ENCODE measurements around the gene LTV1.

The LTV1 gene

GRCh38 chr6:143900358-143900757, 57.2 kb downstream of the LTV1 start:
- H2AFZ ChIP-seq (ENCODE audit: low read depth, low read length), result no peak overlapping the region
- H2BK15ac ChIP-seq (ENCODE audit: low read depth, poor library complexity, severe bottlenecking), result no peak overlapping the region
- no peak overlapping the region for H2AK5ac ChIP-seq (ENCODE audit: low read length, severe bottlenecking)
- H2BK120ac ChIP-seq (ENCODE audit: low read depth, low read length), result no peak overlapping the region
- WGBS, result 97% methylated on average over 2 of the region's 2 CpGs
- H3K4me2 ChIP-seq (ENCODE audit: low read length, poor library complexity, severe bottlenecking), result no peak overlapping the region
- no peaks in the 10 kb centered on the region for H3K9me3 ChIP-seq (ENCODE audit: control insufficient read depth, low read length)
- H3K23ac ChIP-seq (ENCODE audit: low read length in 2 of 2), result no peak overlapping the region
- H3K79me1 ChIP-seq (replicated peaks; ENCODE audit: low read length, poor library complexity, severe bottlenecking), result no peaks in the 10 kb centered on the region
- no peak overlapping the region for H3K4ac ChIP-seq (ENCODE audit: low read depth in 1 of 2, low read length in 2 of 2)
- H3K27me3 ChIP-seq (ENCODE audit: control insufficient read depth in 1 of 2, insufficient read depth in 1 of 2, low read length in 2 of 2), result no peaks in the 10 kb centered on the region
- no peak overlapping the region for H2BK5ac ChIP-seq (ENCODE audit: low read depth, low read length, poor library complexity, severe bottlenecking)
- no peak overlapping the region for H4K91ac ChIP-seq (ENCODE audit: low read length)
- no peak for DNase-seq
- H2BK12ac ChIP-seq (ENCODE audit: low read length in 2 of 2), result no peak overlapping the region
- no peaks in the 10 kb centered on the region for H3K36me3 ChIP-seq (ENCODE audit: control insufficient read depth in 1 of 2, insufficient read depth in 2 of 2, low read depth in 1 of 2, low read length in 2 of 2)
- H3K4me1 ChIP-seq (ENCODE audit: control insufficient read depth, insufficient read depth, low read depth, low read length), result no peaks in the 10 kb centered on the region
- no peak overlapping the region for H4K8ac ChIP-seq (ENCODE audit: low read length)
- no peak overlapping the region for H3K27ac ChIP-seq (ENCODE audit: low read length, poor library complexity, severe bottlenecking)
- H3K9ac ChIP-seq (ENCODE audit: low read length), result no peak overlapping the region
- H3K4me3 ChIP-seq (ENCODE audit: insufficient read depth in 1 of 2, low read depth in 1 of 2, low read length in 2 of 2), result no peak overlapping the region
- no peak overlapping the region for H3K14ac ChIP-seq (ENCODE audit: low read length in 2 of 2)
- H3K18ac ChIP-seq (ENCODE audit: low read depth in 1 of 2, low read length in 2 of 2), result no peak overlapping the region

GRCh38 chr6:143901885-143902750, 59.0 kb downstream of the LTV1 start:
- H3K36me3 ChIP-seq (ENCODE audit: control insufficient read depth in 1 of 2, insufficient read depth in 2 of 2, low read depth in 1 of 2, low read length in 2 of 2), result no peaks in the 10 kb centered on the region
- H3K9ac ChIP-seq (ENCODE audit: low read length), result peak overlapping the region; percentile 50
- H2BK120ac ChIP-seq (ENCODE audit: low read depth, low read length), result no peak overlapping the region
- 18% methylated on average over 5 of the region's 6 CpGs for WGBS
- H3K18ac ChIP-seq (ENCODE audit: low read depth in 1 of 2, low read length in 2 of 2), result no peak overlapping the region
- H3K23ac ChIP-seq (ENCODE audit: low read length in 2 of 2), result no peak overlapping the region
- H3K27me3 ChIP-seq (ENCODE audit: control insufficient read depth in 1 of 2, insufficient read depth in 1 of 2, low read length in 2 of 2), result no peaks in the 10 kb centered on the region
- peak; percentile 76 for DNase-seq
- H3K4me3 ChIP-seq (ENCODE audit: insufficient read depth in 1 of 2, low read depth in 1 of 2, low read length in 2 of 2), result peak overlapping the region in 1 of 2 experiments; percentile 10
- no peak overlapping the region for H3K27ac ChIP-seq (ENCODE audit: low read length, poor library complexity, severe bottlenecking)
- H2BK12ac ChIP-seq (ENCODE audit: low read length in 2 of 2), result peak overlapping the region in 1 of 2 experiments; percentile 31
- no peak overlapping the region for H3K4ac ChIP-seq (ENCODE audit: low read depth in 1 of 2, low read length in 2 of 2)
- H2BK15ac ChIP-seq (ENCODE audit: low read depth, poor library complexity, severe bottlenecking), result no peak overlapping the region
- no peak overlapping the region for H4K91ac ChIP-seq (ENCODE audit: low read length)
- no peak overlapping the region for H2AK5ac ChIP-seq (ENCODE audit: low read length, severe bottlenecking)
- no peaks in the 10 kb centered on the region for H3K9me3 ChIP-seq (ENCODE audit: control insufficient read depth, low read length)
- H4K8ac ChIP-seq (ENCODE audit: low read length), result no peak overlapping the region
- no peak overlapping the region for H2BK5ac ChIP-seq (ENCODE audit: low read depth, low read length, poor library complexity, severe bottlenecking)
- H2AFZ ChIP-seq (ENCODE audit: low read depth, low read length), result peak overlapping the region; percentile 39
- no peak overlapping the region for H3K14ac ChIP-seq (ENCODE audit: low read length in 2 of 2)
- H3K4me1 ChIP-seq (ENCODE audit: control insufficient read depth, insufficient read depth, low read depth, low read length), result no peaks in the 10 kb centered on the region
- no peak overlapping the region for H3K4me2 ChIP-seq (ENCODE audit: low read length, poor library complexity, severe bottlenecking)
- H3K79me1 ChIP-seq (replicated peaks; ENCODE audit: low read length, poor library complexity, severe bottlenecking), result no peaks in the 10 kb centered on the region

GRCh38 chr6:143902827-143903226, 59.7 kb downstream of the LTV1 start:
- H3K9me3 ChIP-seq (ENCODE audit: control insufficient read depth, low read length), result no peaks in the 10 kb centered on the region
- no peaks in the 10 kb centered on the region for H3K36me3 ChIP-seq (ENCODE audit: control insufficient read depth in 1 of 2, insufficient read depth in 2 of 2, low read depth in 1 of 2, low read length in 2 of 2)
- H2BK120ac ChIP-seq (ENCODE audit: low read depth, low read length), result peak overlapping the region; percentile 19
- H3K27me3 ChIP-seq (ENCODE audit: control insufficient read depth in 1 of 2, insufficient read depth in 1 of 2, low read length in 2 of 2), result no peaks in the 10 kb centered on the region
- peak overlapping the region; percentile 72 for H2AFZ ChIP-seq (ENCODE audit: low read depth, low read length)
- no peak overlapping the region for H3K23ac ChIP-seq (ENCODE audit: low read length in 2 of 2)
- 86% methylated on average over 2 of the region's 2 CpGs for WGBS
- no peaks in the 10 kb centered on the region for H3K79me1 ChIP-seq (replicated peaks; ENCODE audit: low read length, poor library complexity, severe bottlenecking)
- no peak overlapping the region for H3K14ac ChIP-seq (ENCODE audit: low read length in 2 of 2)
- no peak overlapping the region for H3K27ac ChIP-seq (ENCODE audit: low read length, poor library complexity, severe bottlenecking)
- no peak overlapping the region for H3K4me2 ChIP-seq (ENCODE audit: low read length, poor library complexity, severe bottlenecking)
- peak overlapping the region; percentile 61 to 91 for H3K18ac ChIP-seq (ENCODE audit: low read depth in 1 of 2, low read length in 2 of 2)
- H2AK5ac ChIP-seq (ENCODE audit: low read length, severe bottlenecking), result no peak overlapping the region
- no peak for DNase-seq
- H4K91ac ChIP-seq (ENCODE audit: low read length), result peak overlapping the region; percentile 61
- H3K4ac ChIP-seq (ENCODE audit: low read depth in 1 of 2, low read length in 2 of 2), result no peak overlapping the region
- H3K4me1 ChIP-seq (ENCODE audit: control insufficient read depth, insufficient read depth, low read depth, low read length), result no peaks in the 10 kb centered on the region
- no peak overlapping the region for H3K9ac ChIP-seq (ENCODE audit: low read length)
- H4K8ac ChIP-seq (ENCODE audit: low read length), result no peak overlapping the region
- peak overlapping the region; percentile 69 for H2BK15ac ChIP-seq (ENCODE audit: low read depth, poor library complexity, severe bottlenecking)
- H2BK5ac ChIP-seq (ENCODE audit: low read depth, low read length, poor library complexity, severe bottlenecking), result no peak overlapping the region
- H3K4me3 ChIP-seq (ENCODE audit: insufficient read depth in 1 of 2, low read depth in 1 of 2, low read length in 2 of 2), result peak overlapping the region in 1 of 2 experiments; percentile 20
- peak overlapping the region in 1 of 2 experiments; percentile 84 for H2BK12ac ChIP-seq (ENCODE audit: low read length in 2 of 2)

- Histone ChIP-seq H4K91ac (ENCODE audit: low read length) (no peak overlapping the region), H4K8ac (ENCODE audit: low read length) (no peak overlapping the region), H2AFZ (ENCODE audit: low read depth, low read length) (no peak overlapping the region), H3K9ac (ENCODE audit: low read length) (no peak overlapping the region), H2BK5ac (ENCODE audit: low read depth, low read length, poor library complexity, severe bottlenecking) (no peak overlapping the region), H3K36me3 (ENCODE audit: control insufficient read depth in 1 of 2, insufficient read depth in 2 of 2, low read depth in 1 of 2, low read length in 2 of 2) (no peaks in the 10 kb centered on the region), H3K18ac (ENCODE audit: low read depth in 1 of 2, low read length in 2 of 2) (no peak overlapping the region), H3K4me1 (ENCODE audit: control insufficient read depth, insufficient read depth, low read depth, low read length) (no peaks in the 10 kb centered on the region), H3K4ac (ENCODE audit: low read depth in 1 of 2, low read length in 2 of 2) (no peak overlapping the region), H2BK12ac (ENCODE audit: low read length in 2 of 2) (no peak overlapping the region), H3K27me3 (ENCODE audit: control insufficient read depth in 1 of 2, insufficient read depth in 1 of 2, low read length in 2 of 2) (no peaks in the 10 kb centered on the region), H3K23ac (ENCODE audit: low read length in 2 of 2) (no peak overlapping the region), H3K9me3 (ENCODE audit: control insufficient read depth, low read length) (peaks cover 42% of the 10 kb centered on the region), H3K79me1 (replicated peaks; ENCODE audit: low read length, poor library complexity, severe bottlenecking) (no peaks in the 10 kb centered on the region), H3K14ac (ENCODE audit: low read length in 2 of 2) (no peak overlapping the region), H3K27ac (ENCODE audit: low read length, poor library complexity, severe bottlenecking) (no peak overlapping the region), H2BK120ac (ENCODE audit: low read depth, low read length) (no peak overlapping the region), H2BK15ac (ENCODE audit: low read depth, poor library complexity, severe bottlenecking) (no peak overlapping the region), H2AK5ac (ENCODE audit: low read length, severe bottlenecking) (no peak overlapping the region), H3K4me2 (ENCODE audit: low read length, poor library complexity, severe bottlenecking) (no peak overlapping the region), H3K4me3 (ENCODE audit: insufficient read depth in 1 of 2, low read depth in 1 of 2, low read length in 2 of 2) (no peak overlapping the region)
- DNase-seq, result no peak
- 100% methylated on average over 1 of the region's 1 CpG for WGBS
Observed at GRCh38 chr6:143911028-143911427, 67.9 kb downstream of the LTV1 start.
